GM12872 (cell line): ENCODE measurements around the gene BTBD16.

ENCODE experiments used
- TF ChIP-seq, protein P1 (sequence below): IDR thresholded peaks from 3 replicates; pipeline ENCODE4 v1.5.1; 2011; ENCODE audit warnings: low read depth, mild to moderate bottlenecking, low read length, moderate library complexity; ENCODE audit not compliant: insufficient read depth

Gene BTBD16

DNA sequence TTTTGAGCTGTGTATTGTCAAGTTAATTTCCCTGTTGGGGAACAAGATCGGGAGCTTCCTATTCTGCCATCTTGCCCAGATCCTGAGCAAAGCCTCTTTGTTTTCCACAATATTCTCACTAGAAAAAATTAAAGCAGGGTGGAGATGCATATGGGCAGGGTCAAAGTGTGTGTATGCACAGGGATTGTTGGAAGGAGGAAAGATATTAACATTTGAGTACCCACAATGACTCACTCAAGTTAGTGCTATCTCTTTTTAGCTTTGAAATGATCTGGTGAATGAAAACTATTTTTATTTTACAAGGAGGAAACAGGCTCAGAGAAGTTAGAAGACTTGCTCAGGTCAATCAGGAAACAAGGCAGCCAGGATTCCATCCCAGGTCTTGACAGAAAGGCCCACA is 6.7 kb upstream of the BTBD16 start:
- TF ChIP-seq, protein P1, sequence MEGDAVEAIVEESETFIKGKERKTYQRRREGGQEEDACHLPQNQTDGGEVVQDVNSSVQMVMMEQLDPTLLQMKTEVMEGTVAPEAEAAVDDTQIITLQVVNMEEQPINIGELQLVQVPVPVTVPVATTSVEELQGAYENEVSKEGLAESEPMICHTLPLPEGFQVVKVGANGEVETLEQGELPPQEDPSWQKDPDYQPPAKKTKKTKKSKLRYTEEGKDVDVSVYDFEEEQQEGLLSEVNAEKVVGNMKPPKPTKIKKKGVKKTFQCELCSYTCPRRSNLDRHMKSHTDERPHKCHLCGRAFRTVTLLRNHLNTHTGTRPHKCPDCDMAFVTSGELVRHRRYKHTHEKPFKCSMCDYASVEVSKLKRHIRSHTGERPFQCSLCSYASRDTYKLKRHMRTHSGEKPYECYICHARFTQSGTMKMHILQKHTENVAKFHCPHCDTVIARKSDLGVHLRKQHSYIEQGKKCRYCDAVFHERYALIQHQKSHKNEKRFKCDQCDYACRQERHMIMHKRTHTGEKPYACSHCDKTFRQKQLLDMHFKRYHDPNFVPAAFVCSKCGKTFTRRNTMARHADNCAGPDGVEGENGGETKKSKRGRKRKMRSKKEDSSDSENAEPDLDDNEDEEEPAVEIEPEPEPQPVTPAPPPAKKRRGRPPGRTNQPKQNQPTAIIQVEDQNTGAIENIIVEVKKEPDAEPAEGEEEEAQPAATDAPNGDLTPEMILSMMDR = no peak

DNA sequence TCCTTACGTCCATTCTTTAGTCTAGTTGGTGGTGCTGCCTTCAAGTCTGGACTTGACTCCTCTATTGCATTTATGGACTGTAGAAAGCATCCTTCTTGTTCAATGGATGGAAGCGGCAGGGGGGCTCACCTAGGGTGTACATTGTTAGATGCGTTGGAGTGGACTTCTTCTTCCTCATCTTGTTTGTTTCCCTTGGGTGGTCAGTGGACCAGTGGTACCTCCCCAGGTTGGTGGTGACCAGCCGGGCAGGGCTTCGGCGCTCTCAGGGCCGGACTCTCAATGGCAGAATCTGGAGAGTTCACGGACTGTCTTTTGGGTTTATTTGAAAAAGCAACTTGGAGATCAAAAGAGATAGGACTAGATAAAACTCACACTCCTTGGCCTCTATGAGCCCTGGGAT is 6.2 kb upstream of the BTBD16 start:
- TF ChIP-seq, protein P1 = no peak

DNA sequence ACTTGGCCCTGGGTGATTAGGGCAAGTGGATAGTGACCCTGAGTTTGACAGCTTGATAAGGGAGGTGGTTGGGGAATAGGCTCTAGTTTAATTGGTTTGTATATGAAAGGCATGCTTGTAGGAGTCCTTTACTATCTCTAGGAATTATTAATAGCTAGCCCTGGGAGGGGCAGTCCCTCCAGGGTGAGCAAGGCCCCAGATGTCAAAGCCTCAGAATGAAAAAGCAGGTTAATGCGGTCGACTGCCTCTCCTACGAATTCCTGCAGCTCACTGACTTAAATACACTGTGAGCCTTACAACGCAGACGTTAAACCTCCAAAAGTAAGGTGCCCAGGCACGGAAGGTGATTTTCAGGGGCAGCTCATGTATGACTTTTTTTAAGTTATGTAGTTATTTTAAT is 5.2 kb upstream of the BTBD16 start:
- TF ChIP-seq, protein P1 = no peak

DNA sequence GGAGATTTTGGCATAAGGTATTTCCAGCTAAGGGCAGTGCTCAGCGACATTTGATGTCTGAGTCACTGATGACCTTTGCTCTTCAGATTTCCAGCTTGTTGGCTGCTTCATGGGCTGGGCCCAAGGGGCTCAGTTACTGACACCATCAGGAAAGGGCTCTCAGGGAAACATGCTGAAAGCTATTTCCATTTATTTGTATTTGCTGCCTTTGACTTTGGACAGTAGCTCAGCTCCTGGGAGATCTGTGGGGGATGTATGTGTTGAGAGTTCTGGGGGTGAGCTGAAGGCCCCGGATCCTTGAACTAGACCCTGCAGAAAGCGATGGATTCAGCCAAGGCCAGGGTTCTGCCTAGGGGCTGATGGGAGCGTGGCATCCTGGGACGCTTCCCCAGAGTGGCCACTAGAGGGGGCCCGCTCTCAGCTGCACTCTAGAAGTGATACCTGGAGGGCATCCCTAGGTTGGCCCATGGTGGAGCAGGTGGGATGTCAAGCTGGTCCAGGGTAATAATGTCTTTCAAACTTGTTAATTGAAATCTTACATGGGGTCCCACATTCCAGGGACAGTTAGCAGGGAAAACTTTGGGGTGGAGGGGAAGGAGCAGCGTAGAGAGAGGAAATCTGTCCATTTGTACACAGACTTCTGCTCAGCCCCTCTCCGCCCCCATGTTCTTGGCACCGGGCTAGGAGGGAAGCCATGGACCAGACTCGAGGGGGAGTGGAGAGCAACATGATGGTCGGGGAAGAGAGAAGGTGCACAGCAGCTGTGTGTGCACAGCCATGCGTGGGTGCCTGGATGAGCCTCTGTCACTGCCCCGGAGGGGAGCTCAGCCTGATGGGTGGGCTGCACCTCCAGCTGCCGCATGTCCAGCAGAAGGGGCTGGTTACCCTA is 3.0 kb upstream of the BTBD16 start:
- TF ChIP-seq, protein P1 = peak; percentile 96

DNA sequence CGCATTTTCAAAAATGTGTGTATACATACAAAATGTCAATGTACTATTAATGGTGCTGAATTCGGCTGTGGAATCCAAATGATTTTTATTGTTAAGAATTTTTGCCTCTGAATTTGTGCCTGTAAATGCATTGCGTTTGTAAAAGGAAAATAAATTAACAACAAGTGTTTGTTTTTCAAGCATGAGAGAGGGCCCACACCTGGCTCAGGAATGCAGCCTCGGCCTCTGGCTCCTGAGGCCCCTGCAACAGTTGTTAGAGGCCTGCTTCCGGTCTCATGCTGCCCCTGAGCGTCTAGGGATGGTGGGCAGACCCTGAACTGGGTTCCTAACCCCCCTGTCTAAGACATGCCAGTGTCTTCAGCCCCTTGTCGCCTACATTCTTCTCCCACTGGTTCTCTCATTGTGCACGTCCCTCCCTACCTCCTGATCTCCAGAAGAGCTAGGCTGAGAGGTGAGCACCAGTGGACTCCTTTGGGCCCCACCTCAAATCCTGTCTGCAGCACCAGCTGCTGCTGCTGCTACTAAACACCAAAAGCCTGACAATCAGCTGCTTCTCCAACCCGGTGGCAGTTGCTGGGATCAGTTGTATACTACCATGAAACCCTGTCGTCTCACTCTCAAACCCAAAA is 1.9 kb upstream of the BTBD16 start:
- TF ChIP-seq, protein P1 = no peak

DNA sequence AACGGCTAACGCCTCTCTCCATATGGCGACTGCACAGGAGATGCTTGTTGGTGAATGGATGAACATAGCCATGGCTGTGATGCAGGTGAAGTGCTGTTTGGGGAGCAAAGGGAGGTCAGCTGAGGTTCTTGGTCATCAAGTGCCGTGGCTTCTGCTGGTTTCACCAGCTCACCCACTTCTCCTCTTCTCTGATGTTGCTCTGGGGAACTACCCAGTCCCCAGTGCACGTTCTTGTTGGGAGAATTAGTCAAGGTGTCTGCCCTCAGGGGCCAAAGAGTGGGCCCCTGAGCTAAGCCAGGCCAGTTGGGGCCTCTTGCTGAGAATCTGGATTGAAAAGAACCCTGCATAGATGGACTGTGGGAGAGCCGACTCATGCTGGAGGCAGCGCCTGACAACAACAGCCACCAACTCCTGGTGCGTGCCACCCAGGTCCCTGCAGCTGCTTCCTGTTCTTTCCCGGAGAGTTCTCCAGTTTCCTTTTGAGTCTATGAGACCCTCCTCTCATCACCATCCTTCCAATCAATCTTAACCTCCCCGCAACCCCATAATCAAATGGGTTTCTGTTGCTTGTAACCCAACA is 3.0 kb downstream of the BTBD16 start:
- TF ChIP-seq, protein P1 = no peak

DNA sequence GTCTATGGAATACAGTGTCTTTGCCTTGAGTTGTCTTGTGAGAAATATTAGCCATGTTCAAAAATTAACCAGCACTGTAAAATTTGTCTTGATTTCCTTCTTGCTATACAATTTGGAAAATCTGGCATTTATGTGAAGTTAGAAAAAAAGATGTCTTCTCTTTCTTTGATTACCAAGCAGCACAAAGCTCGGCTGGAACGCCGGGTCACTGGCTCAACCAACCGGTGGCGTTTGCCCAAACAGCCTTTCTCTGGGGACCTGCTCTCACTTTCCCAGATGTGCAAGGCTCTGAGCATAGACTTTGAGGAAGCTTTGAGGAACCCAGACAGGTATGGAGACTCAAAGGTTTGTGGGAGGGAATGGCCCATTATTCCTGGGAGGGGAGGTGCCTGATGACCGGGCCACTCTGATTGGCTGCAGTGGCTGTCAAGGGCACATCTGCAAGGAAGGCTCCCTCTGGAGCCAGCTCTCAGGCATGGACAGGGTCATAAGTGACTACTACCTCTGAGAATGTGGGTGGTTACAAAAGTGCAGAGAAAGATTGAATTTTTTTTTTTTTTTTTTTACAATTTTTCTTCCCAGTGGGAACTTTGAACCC is 5.6 kb downstream of the BTBD16 start:
- TF ChIP-seq, protein P1 = no peak
